Gastroesophageal sphincter (tissue), 4 donors: ENCODE results near the gene EPHB1. TPM values are rescaled to one million over a fixed set of nuclear protein-coding genes. Genes with fewer than 3 reads are reported as not detected.

Experiments
- ATAC-seq: fragments of 150-250 bp; one replicate; pipeline ENCODE4 v1.9.1; 2016; ENCODE audit warnings: mild to moderate bottlenecking, moderate library complexity
- H3K27ac ChIP-seq, 4 donors: fragments of 200-600 bp; sonication (generic) in 3 of 4; 1 replicate in 3 of 4; 2 replicates in 1 of 4; pipeline ENCODE4 v1.5.1; 2016 to 2019
- H3K27me3 ChIP-seq: fragments of 200-600 bp; sonication (generic); one replicate; pipeline ENCODE4 v1.5.1; 2019
- H3K36me3 ChIP-seq, 2 donors: fragments of 200-600 bp; sonication (generic); one replicate each; pipeline ENCODE4 v1.5.1; 2019; ENCODE audit warnings: control low read depth in 1 of 2
- H3K4me1 ChIP-seq, 3 donors: fragments of 200-600 bp; sonication (generic); 1 replicate in 2 of 3; 2 replicates in 1 of 3; pipeline ENCODE4 v1.5.1; 2016 to 2019; ENCODE audit warnings: control low read depth in 2 of 3
- H3K4me3 ChIP-seq, 2 donors: fragments of 200-600 bp; sonication (generic); one replicate each; pipeline ENCODE4 v1.5.1; 2019; ENCODE audit warnings: mild to moderate bottlenecking in 1 of 2, moderate library complexity in 1 of 2
- H3K9me3 ChIP-seq, 3 donors: fragments of 200-600 bp; sonication (generic); one replicate each; pipeline ENCODE4 v1.5.1; 2017 to 2019; ENCODE audit warnings: control low read depth in 2 of 3
- EP300 ChIP-seq: sonication (generic); formaldehyde crosslinking; IDR thresholded peaks from one replicate; pipeline ENCODE4 v1.6.1; 2017; ENCODE audit warnings: antibody characterized with exemption, mild to moderate bottlenecking
- POLR2A ChIP-seq, 2 donors: fragments of 450-650 bp; IDR thresholded peaks; one replicate each; pipeline ENCODE4 v1.6.1; 2017; ENCODE audit warnings: antibody characterized with exemption in 2 of 2, mild to moderate bottlenecking in 2 of 2, moderate library complexity in 1 of 2
- POLR2AphosphoS5 ChIP-seq: sonication (generic); formaldehyde crosslinking; IDR thresholded peaks from one replicate; pipeline ENCODE4 v1.6.1; 2017; ENCODE audit warnings: antibody characterized with exemption
- WGBS, 2 donors: methylation state at CpG; one replicate each; pipeline ENCODE4 v1.1.5; 2018; ENCODE audit warnings: low coverage in 1 of 2; 5-methylcytosine and 5-hydroxymethylcytosine counted together
- total RNA-seq, 4 donors: library from RNA; depleted of rRNA; stranded (reverse); fragments of >200 nt; gene quantifications; one replicate each; pipeline ENCODE4 v1.1.0, GENCODE V29; 2016
- TF ChIP-seq, protein P1 (sequence below), 4 experiments: fragments of 200-600 bp in 2 of 4; fragments of 450-650 bp in 2 of 4; sonication (generic) in 1 of 4; IDR thresholded peaks; one replicate each; pipeline ENCODE4 v1.5.1; 2017 to 2019; ENCODE audit warnings: antibody characterized with exemption in 4 of 4, mild to moderate bottlenecking in 2 of 4, moderate library complexity in 2 of 4

Gene EPHB1
- total RNA-seq, 4 donors from 2014 or later = 0.81 to 5.7 (median 2.5) TPM; not detected in 1

DNA sequence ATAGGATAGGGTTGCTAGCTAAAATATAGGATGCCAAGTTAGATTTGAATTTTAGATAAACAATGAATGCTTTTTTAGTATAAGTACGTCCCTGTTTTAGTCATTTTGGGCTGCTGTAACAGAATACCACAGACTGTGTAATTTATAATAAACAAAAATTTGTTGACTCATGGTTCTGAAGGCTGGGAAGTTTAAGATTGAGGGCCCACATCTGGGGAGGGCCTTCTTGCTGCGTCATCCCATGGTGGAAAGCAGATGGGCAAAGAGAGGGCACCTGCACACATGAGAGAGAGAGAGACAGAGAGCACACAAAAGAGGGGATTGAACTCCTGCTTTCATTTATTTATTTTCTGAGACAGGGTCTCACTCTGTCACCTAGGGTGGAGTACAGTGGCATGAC is 246.5 kb downstream of the EPHB1 start:
- Histone ChIP-seq H3K27ac (no peak overlapping the region), H3K36me3 (no peaks in the 10 kb centered on the region), H3K9me3 (no peaks in the 10 kb centered on the region), H3K27me3 (no peaks in the 10 kb centered on the region), H3K4me3 (no peak overlapping the region), H3K4me1 (peaks cover 0 to 6% (median 0%) of the 10 kb centered on the region in 3 donors)
- 65 to 78% methylated on average over 1 to 2 of the region's 2 CpGs for WGBS, 2 donors
- no peak for TF ChIP-seq POLR2AphosphoS5
- TF ChIP-seq POLR2A (IDR thresholded peaks at IDR 0.05) = no peak
- TF ChIP-seq EP300 = no peak
- TF ChIP-seq, protein P1, sequence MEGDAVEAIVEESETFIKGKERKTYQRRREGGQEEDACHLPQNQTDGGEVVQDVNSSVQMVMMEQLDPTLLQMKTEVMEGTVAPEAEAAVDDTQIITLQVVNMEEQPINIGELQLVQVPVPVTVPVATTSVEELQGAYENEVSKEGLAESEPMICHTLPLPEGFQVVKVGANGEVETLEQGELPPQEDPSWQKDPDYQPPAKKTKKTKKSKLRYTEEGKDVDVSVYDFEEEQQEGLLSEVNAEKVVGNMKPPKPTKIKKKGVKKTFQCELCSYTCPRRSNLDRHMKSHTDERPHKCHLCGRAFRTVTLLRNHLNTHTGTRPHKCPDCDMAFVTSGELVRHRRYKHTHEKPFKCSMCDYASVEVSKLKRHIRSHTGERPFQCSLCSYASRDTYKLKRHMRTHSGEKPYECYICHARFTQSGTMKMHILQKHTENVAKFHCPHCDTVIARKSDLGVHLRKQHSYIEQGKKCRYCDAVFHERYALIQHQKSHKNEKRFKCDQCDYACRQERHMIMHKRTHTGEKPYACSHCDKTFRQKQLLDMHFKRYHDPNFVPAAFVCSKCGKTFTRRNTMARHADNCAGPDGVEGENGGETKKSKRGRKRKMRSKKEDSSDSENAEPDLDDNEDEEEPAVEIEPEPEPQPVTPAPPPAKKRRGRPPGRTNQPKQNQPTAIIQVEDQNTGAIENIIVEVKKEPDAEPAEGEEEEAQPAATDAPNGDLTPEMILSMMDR (IDR thresholded peaks at IDR 0.05) = no peak
- no peak for ATAC-seq

DNA sequence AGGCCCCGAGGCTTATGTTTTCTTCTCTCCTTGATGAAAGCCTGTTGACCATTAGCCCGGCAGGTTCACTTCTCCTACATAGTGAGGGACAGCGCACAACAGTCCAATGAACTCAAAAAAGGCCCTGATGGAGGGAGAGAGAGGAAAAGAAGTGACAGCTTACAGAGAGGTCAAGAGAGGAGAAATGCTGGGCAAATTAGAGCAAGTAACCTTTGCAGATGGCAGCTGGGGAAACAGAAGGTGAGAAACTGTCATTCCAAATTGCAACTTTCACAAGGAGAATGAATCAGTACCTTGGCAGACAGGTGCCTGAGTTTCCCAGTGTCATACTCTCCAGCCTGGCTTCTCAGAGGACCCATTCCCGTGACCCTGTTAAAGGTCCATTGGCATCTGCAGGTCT is 252.0 kb downstream of the EPHB1 start:
- Histone ChIP-seq H3K27me3 (no peaks in the 10 kb centered on the region), H3K4me1 (no peaks in the 10 kb centered on the region), H3K27ac (no peak overlapping the region), H3K4me3 (no peak overlapping the region), H3K36me3 (no peaks in the 10 kb centered on the region), H3K9me3 (no peaks in the 10 kb centered on the region)
- ATAC-seq = no peak
- TF ChIP-seq, protein P1 (IDR thresholded peaks at IDR 0.05) = no peak
- TF ChIP-seq POLR2A (IDR thresholded peaks at IDR 0.05) (no peak), POLR2AphosphoS5 (no peak), EP300 (no peak)
- 83 to 85% methylated on average over 3 to 4 of the region's 4 CpGs for WGBS, 2 donors

DNA sequence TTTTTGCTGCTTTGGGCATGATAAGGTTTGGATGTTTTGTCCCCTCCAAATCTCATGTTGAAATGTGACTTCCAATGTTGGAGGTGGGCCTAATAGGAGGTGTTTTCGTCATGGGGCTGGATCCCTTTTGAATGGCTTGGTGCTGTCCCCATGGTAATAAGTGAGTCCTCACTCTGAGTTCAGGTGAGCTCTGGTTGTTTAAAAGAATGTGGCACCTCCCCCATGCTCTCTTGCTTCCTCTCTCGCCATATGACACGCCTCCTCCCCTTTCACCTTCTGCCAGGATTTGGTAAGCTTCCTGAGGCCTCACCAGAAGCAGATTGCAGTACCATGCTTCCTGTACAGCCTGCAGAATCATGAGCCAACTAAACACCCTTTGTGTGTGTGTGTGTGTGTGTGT is 255.5 kb downstream of the EPHB1 start:
- H3K9me3 ChIP-seq = no peaks in the 10 kb centered on the region
- ATAC-seq = no peak
- no peaks in the 10 kb centered on the region for H3K4me1 ChIP-seq
- 60% methylated on average over 1 of the region's 3 CpGs; no CpG with 5 or more reads in 1 of the 2 donors for WGBS, 2 donors
- H3K4me3 ChIP-seq = no peak overlapping the region
- TF ChIP-seq, protein P1 (IDR thresholded peaks at IDR 0.05) = no peak
- no peak for TF ChIP-seq POLR2AphosphoS5
- no peak for TF ChIP-seq POLR2A (IDR thresholded peaks at IDR 0.05)
- no peak for TF ChIP-seq EP300
- H3K36me3 ChIP-seq = no peaks in the 10 kb centered on the region
- H3K27me3 ChIP-seq = no peaks in the 10 kb centered on the region
- no peak overlapping the region for H3K27ac ChIP-seq

DNA sequence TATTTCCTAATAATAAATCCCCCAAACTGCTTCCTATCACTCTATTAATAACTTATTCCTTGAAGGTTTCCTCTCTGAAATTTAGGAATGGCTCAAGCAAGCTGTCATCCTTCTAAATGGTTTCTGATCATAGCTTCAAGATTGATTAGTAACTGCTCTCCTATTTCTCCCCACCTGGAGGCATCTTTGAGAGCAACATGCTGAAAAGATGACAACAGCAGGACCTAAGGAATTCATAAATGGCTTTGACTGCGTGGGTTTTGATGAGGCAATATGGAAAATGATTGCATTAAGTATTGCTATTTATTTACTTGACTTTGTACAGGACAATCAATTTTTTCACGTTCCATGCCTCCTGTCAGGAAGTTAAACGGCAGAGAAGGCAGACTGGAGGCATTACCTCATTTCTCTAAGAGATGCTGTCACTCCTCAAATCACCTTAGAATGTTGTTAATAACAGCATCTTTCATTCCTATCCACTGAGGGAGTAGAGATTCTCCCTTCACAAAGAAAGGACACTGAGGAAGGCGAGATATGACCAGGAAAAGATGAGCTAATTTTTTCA is 256.4 kb downstream of the EPHB1 start:
- ATAC-seq = no peak

DNA sequence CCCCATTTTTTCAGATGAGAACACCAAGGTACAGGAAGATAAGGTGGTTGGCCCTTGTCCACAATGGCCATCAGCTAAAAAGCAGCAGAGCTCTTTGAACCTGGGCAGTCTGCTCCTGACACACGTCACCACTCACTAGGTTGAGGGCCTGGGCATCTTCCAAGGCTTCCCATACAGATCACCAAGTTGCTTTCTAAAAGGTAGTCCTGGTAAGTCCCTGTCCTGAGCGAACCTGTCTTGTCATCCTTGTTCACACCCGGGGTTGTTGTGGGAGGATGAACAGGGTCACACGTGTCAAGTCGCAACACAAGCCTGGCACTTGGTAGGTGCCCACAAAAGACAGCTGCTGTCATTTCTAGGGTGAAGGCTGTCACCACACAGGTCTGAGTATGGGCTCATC is 260.4 kb downstream of the EPHB1 start:
- H3K36me3 ChIP-seq = no peaks in the 10 kb centered on the region
- no peak for ATAC-seq
- H3K4me1 ChIP-seq = no peaks in the 10 kb centered on the region
- no peaks in the 10 kb centered on the region for H3K27me3 ChIP-seq
- no peaks in the 10 kb centered on the region for H3K9me3 ChIP-seq
- TF ChIP-seq POLR2AphosphoS5 (no peak), EP300 (no peak), POLR2A (IDR thresholded peaks at IDR 0.05) (no peak)
- TF ChIP-seq, protein P1 (IDR thresholded peaks at IDR 0.05) = no peak
- H3K4me3 ChIP-seq = no peak overlapping the region
- WGBS, 2 donors = 86% methylated on average over 4 of the region's 5 CpGs; no CpG with 5 or more reads in 1 of the 2 donors
- H3K27ac ChIP-seq = no peak overlapping the region

More for the DNA sequence above, 256.4 kb downstream of the EPHB1 start:
- Histone ChIP-seq H3K4me1 (no peaks in the 10 kb centered on the region), H3K36me3 (no peaks in the 10 kb centered on the region), H3K27ac (no peak overlapping the region), H3K9me3 (no peaks in the 10 kb centered on the region), H3K27me3 (no peaks in the 10 kb centered on the region), H3K4me3 (no peak overlapping the region)
- WGBS, 2 donors = 83 to 87% methylated on average over 4 of the region's 4 CpGs
- TF ChIP-seq EP300 (no peak), POLR2AphosphoS5 (no peak), POLR2A (IDR thresholded peaks at IDR 0.05) (no peak)
- TF ChIP-seq, protein P1 (IDR thresholded peaks at IDR 0.05) = no peak
